ENCODE data around the gene CTSE. TPM values are rescaled to one million over a fixed set of nuclear protein-coding genes. Genes with fewer than 3 reads are reported as not detected.
"Not testable (repeated sequence)": the region's sequence is repeated elsewhere in the genome, so short reads cannot be mapped to it uniquely, and the experiment has no call there.

The CTSE gene
- total RNA-seq, result not detected
- long read RNA-seq, result 0 reads

- no peak for DNase-seq (ENCODE audit: low spot score)
- intact Hi-C loops (cut with DNase I), result no loop called here
Observed at GRCh38 chr1:206023695-206024094, at the start of gene CTSE. CTSE (minus strand) TSS chr1:206023895; CDS start chr1:206023791, 104 bp downstream.

- intact Hi-C loops (cut with DNase I), result no loop called here
- DNase-seq (ENCODE audit: low spot score), result no peak
Observed at GRCh38 chr1:206070627-206071304, 47.1 kb upstream of the CTSE start.

DNA sequence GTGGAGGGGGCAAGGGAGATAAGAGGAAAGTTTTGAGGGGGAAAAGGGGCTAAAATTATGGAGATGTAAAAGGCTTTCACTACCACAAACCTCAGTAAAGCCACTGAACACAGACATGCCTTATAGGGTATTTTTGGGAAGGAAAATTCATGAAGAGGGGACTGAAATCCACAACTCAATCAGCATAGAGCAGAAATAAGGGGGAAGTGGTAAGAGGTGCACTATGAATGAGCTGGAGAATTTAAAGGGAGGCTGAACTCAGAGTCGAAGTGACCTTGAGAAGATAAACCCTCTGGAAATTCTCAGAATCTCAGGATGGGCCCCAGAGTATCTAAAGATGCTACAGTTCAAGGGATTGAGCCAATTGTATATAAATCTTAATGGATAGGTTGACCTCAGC, 44.6 kb upstream of the CTSE start:
- DNase-seq (ENCODE audit: low spot score), result no peak
- intact Hi-C loops (cut with DNase I), result no loop called here

DNA sequence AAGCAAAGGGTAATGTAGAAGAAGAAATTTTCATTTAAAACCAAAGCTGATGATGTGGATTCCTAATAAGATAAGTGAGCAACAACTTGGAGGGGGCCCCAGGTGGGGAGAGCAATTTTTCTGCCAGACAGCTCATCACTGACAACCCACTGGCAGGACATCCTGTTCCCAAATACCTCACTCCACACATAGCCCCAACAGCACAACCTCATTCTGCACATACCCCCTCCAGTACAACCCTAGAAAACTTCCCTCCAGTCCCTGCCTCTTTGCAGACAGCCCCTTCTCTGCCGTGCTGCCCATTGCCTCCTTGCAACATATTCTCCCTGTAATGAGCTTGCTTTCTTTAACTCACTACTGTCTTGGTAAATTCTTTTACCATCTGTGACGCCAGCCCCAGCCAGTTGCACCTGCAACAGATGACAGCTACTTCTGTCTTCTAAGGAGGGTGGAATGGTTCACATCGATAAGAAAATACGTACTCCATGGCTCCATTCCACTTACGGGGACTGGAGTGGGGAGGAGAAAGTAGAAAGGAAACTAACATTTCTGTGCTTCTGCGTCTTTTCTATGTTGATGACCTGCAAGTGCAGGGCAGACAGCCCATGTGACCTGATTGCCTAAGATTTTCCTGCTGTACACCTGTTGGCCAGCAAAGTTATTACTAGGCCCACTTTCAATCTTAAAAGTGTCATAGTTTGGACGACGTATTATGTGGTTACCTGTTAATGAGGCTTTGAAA, 44.0 kb upstream of the CTSE start:
- intact Hi-C loops (cut with DNase I), result no loop called here
- no peak for DNase-seq (ENCODE audit: low spot score)

DNA sequence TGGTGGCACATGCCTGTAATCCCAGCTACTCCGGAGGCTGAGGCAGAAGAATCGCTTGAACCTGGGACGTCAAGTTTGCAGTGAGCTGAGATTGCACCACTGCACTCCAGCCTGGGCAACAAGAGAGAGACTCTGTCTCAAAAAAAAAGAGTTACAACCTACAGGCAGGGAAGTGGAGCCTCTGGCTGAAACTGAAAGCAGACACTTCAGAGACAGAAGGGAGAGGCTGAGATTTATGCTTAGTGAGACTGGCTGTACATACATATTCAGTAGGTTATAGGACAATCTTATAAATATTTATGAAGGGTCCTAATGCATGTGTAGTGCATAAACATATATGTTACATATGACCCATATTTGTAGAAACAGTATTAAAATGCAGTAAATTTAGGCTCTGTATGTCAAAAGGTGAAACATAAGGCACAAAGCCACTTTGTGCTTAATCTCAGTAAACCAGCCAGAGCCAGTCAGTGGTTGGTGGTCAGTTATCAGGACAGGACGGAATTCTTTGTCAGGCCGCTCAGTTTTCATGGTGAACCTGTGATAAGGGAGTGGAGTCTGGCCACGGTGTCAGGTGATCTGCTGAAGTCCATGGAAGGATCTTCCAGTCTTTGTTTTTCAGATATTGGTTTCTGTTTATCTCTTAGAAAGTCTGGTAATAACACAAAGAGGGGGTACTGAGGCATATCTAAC, 42.9 kb upstream of the CTSE start:
- DNase-seq (ENCODE audit: low spot score), result no peak
- intact Hi-C loops (cut with DNase I), result no loop called here

- DNase-seq (ENCODE audit: low spot score), result no peak
- intact Hi-C loops (cut with DNase I), result no loop called here
Observed at GRCh38 chr1:206065547-206066145, 42.0 kb upstream of the CTSE start.

GRCh38 chr1:206064501-206064900, 40.8 kb upstream of the CTSE start:
- DNase-seq (ENCODE audit: low spot score); intact Hi-C loops (cut with DNase I): not testable (repeated sequence)

DNA sequence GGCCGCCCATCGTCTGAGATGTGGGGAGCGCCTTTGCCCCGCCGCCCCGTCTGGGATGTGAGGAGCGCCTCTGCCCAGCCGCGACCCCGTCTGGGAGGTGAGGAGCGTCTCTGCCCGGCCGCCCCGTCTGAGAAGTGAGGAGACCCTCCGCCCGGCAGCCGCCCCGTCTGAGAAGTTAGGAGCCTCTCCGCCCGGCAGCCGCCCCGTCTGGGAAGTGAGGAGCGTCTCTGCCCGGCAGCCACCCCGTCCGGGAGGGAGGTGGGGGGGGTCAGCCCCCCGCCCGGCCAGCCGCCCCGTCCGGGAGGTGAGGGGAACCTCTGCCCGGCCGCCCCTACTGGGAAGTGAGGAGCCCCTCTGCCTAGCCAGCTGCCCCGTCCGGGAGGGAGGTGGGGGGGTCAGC, 40.3 kb upstream of the CTSE start:
- intact Hi-C loops (cut with DNase I); DNase-seq (ENCODE audit: low spot score): not testable (repeated sequence)

- intact Hi-C loops (cut with DNase I), result no loop called here
- no peak for DNase-seq (ENCODE audit: low spot score)
Observed at GRCh38 chr1:206062464-206062863, 38.8 kb upstream of the CTSE start.

DNA sequence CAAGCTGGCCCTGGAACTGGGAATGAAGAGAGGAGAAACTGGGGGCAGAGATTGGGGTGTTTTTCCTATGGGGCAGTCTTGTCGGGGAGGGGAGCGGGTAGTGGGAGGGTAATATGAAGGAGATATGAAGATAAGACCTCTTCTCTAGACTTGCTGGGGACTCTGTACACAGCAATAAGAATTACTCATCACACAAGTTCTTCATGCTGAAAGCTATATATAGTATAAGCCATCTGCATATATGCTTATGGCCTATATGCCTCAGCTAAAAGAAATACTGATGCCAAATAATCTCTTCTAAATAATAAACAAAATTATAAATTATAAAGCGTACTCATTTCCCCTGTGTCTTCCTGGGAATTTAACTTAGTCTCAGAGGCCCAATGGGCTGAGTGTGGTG, 37.1 kb upstream of the CTSE start:
- intact Hi-C loops (cut with DNase I), result no loop called here

DNA sequence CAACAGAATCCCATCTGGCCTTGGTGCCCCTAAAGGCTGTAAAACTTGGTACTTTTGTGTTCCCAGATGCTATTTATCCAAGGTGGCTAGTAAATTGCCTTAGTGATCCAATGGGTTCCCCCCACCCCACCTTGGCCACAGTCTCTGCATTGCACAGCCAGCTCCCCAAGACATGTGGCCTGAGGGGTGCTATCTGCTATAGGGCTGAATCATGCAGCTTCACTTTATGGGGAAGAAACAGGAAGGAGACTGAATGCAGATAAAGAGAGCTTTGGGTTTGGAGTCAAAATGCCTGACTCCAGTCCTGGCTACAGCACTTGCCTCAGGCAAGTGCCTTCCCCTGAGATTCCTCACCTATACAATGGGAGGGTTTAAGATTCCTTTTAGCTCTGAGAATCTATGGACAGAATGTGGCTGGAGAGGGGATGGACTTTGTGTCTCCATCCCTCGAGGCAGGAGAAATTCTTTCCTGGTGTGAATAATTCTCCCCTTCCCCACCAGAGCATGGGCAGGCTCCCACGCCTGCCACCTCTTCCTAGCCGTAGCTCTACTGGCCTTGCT, 35.7 kb upstream of the CTSE start:
- DNase-seq (ENCODE audit: low spot score), result no peak
- intact Hi-C loops (cut with DNase I), result no loop called here

More for the DNA sequence above, 37.1 kb upstream of the CTSE start:
- no peak for DNase-seq (ENCODE audit: low spot score)

- intact Hi-C loops (cut with DNase I), result no loop called here
- DNase-seq (ENCODE audit: low spot score), result no peak
Observed at GRCh38 chr1:206058927-206059292, 35.2 kb upstream of the CTSE start.

- intact Hi-C loops (cut with DNase I); DNase-seq (ENCODE audit: low spot score): not testable (repeated sequence)
Observed at GRCh38 chr1:206058289-206058926, 34.7 kb upstream of the CTSE start.

DNA sequence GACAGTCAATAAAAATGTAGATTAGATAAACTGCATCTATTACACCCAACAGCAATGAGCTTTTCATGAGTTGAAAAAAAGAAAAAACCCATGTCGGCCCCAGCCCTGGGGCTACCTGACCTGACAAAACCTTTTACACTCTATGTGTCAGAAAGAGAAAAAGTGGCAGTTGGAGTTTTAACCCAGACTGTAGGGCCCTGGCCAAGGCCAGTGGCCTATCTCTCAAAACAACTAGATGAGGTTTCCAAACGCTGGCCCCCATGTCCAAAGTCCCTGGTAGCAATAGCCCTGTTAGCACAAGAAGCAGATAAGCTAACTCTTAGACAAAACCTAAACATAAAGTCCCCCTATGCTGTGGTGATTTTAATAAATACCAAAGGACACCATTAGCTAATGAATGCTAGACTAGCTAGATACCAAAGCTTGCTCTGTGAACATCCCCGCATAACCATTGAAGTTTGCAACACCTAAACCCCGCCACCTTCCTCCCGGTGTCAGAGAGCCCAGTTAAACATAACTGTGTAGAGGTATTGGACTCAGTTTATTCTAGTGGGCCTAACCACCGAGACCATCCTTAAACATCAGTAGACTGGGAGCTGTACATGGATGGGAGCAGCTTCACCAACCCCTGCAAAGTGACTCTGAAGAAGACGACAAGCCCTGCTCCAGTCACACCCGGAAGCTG, 32.1 kb upstream of the CTSE start:
- DNase-seq (ENCODE audit: low spot score); intact Hi-C loops (cut with DNase I): not testable (repeated sequence)

- DNase-seq (ENCODE audit: low spot score); intact Hi-C loops (cut with DNase I): not testable (repeated sequence)
Observed at GRCh38 chr1:206055069-206055625, 31.5 kb upstream of the CTSE start.

- intact Hi-C loops (cut with DNase I); DNase-seq (ENCODE audit: low spot score): not testable (repeated sequence)
Observed at GRCh38 chr1:206053616-206054015, 29.9 kb upstream of the CTSE start.

GRCh38 chr1:206052919-206053610, 29.4 kb upstream of the CTSE start, which contains the start of gene RHEX:
RHEX (plus strand) TSS chr1:206053173; CDS start chr1:206097829, 44,656 bp downstream.
- intact Hi-C loops (cut with DNase I); DNase-seq (ENCODE audit: low spot score): not testable (repeated sequence)

All from cardiac septum (tissue), 1 donor.